ENCODE data around the gene SPATA32. TPM values are rescaled to one million over a fixed set of nuclear protein-coding genes. Genes with fewer than 3 reads are reported as not detected.
A peak's percentile ranks its signal among the peaks of the same experiment; 100 is the strongest.

SPATA32 gene
- total RNA-seq, 4 donors from 2014 or later = not detected

DNA sequence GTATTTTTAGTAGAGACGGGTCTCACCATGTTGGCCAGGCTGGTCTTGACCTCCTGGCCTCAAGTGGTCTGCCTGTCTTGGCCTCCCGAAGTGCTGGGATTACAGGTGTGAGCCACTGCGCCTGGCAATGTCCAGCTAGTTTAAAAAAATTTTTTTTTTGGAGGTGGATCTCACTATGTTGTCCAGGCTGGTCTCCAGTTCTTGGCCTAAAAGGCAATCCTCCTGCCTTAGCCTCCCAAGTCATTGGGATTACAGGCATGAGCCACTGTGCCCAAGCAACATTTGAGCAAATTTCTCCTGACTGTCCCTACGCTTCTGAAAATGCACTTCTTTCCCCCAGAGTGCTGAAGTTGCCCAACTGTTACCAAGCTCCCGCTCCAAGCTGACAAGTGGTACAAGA lies 46.9 kb upstream of the SPATA32 start:
- Histone ChIP-seq H3K4me1 (peaks cover 72 to 100% (median 86%) of the 10 kb centered on the region in 3 donors), H3K27me3 (no peaks in the 10 kb centered on the region), H3K9me3 (no peaks in the 10 kb centered on the region), H3K27ac (peak overlapping the region; percentile 47 to 99 (median 86)), H3K4me3 (no peak overlapping the region), H3K36me3 (peaks cover 0 to 16% (median 0%) of the 10 kb centered on the region in 3 donors)
- intact Hi-C loops (cut with DNase I) = no loop called here
- WGBS, 2 donors = 92 to 93% methylated on average over 4 to 5 of the region's 5 CpGs
- no peak for DNase-seq
- TF ChIP-seq POLR2A (IDR thresholded peaks at IDR 0.05) = no peak
- TF ChIP-seq, protein P1, sequence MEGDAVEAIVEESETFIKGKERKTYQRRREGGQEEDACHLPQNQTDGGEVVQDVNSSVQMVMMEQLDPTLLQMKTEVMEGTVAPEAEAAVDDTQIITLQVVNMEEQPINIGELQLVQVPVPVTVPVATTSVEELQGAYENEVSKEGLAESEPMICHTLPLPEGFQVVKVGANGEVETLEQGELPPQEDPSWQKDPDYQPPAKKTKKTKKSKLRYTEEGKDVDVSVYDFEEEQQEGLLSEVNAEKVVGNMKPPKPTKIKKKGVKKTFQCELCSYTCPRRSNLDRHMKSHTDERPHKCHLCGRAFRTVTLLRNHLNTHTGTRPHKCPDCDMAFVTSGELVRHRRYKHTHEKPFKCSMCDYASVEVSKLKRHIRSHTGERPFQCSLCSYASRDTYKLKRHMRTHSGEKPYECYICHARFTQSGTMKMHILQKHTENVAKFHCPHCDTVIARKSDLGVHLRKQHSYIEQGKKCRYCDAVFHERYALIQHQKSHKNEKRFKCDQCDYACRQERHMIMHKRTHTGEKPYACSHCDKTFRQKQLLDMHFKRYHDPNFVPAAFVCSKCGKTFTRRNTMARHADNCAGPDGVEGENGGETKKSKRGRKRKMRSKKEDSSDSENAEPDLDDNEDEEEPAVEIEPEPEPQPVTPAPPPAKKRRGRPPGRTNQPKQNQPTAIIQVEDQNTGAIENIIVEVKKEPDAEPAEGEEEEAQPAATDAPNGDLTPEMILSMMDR (IDR thresholded peaks at IDR 0.05) = no peak

DNA sequence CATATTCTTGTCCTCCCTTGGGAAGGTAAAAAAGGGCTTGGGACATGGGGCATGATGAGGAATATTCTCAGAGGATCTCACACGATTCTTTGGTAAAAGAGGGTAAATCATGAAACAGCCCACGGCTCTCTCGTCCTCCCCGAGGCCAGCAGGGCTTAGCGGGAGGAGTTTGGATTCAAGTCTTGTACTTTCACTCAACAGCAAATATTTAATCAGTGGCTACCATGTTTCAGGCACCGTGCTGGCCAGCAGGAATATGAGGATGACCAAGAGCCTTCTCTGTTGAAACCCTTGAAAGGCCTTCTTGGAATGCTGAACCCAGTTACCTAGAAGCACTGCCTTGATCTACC lies 46.1 kb upstream of the SPATA32 start:
- 32 to 41% methylated on average over 6 of the region's 6 CpGs for WGBS, 2 donors
- intact Hi-C loops (cut with DNase I) = no loop called here

DNA sequence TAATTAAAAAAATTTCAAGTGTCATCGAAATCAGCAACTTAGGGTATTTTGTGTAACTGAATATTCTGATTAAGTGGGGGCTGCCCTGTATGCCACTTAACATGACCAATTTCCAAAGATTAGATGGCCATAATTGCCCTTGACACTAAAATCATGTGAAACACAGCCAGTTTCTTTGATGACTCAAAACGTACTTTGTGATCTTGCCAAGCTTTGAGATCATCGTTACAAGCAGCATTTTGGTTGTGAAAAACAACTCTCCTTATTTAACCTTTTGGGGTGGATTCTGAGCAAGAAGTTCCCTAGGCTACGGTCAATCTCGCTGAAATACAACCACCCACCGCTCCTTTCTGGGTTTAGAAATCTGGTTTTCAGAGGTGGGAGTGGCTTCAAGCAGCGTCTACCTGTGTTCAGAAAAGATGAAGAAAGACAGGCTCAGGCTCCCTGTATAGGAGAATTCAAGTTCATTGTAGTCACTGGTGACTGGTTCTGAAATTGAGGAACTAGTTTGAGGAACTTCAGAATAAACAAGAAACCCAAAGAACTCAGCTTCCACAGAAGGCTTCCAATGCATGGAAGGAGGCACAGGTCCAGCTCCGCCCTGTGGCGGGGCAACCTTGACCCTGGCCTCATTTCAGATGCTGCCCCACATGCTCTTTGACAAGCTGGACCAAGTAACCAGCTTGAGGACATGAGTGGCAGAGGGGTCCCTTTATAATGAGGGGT lies 45.6 kb upstream of the SPATA32 start:
- intact Hi-C loops (cut with DNase I) = no loop called here
- WGBS, 2 donors = 10 to 11% methylated on average over 8 to 9 of the region's 9 CpGs
- peak overlapping the region in 3 of 4 donors; percentile 4 to 31 (median 7) for H3K4me3 ChIP-seq
- peaks cover 69 to 100% (median 82%) of the 10 kb centered on the region in 3 donors for H3K4me1 ChIP-seq
- peaks cover 0 to 16% (median 0%) of the 10 kb centered on the region in 3 donors for H3K36me3 ChIP-seq
- no peaks in the 10 kb centered on the region for H3K27me3 ChIP-seq
- H3K9me3 ChIP-seq = no peaks in the 10 kb centered on the region
- TF ChIP-seq, protein P1 (IDR thresholded peaks at IDR 0.05) = no peak
- TF ChIP-seq POLR2A (IDR thresholded peaks at IDR 0.05) = no peak
- no peak for DNase-seq
- H3K27ac ChIP-seq = peak overlapping the region; percentile 81 to 99 (median 92)

More for the DNA sequence above, 46.1 kb upstream of the SPATA32 start:
- H3K36me3 ChIP-seq = peaks cover 0 to 16% (median 0%) of the 10 kb centered on the region in 3 donors
- peak overlapping the region in 2 of 4 donors; percentile 7 to 31 for H3K4me3 ChIP-seq
- TF ChIP-seq, protein P1 (IDR thresholded peaks at IDR 0.05) = no peak
- H3K9me3 ChIP-seq = no peaks in the 10 kb centered on the region
- DNase-seq = no peak
- no peaks in the 10 kb centered on the region for H3K27me3 ChIP-seq
- peak overlapping the region; percentile 81 to 99 (median 92) for H3K27ac ChIP-seq
- H3K4me1 ChIP-seq = peaks cover 70 to 100% (median 84%) of the 10 kb centered on the region in 3 donors

DNA sequence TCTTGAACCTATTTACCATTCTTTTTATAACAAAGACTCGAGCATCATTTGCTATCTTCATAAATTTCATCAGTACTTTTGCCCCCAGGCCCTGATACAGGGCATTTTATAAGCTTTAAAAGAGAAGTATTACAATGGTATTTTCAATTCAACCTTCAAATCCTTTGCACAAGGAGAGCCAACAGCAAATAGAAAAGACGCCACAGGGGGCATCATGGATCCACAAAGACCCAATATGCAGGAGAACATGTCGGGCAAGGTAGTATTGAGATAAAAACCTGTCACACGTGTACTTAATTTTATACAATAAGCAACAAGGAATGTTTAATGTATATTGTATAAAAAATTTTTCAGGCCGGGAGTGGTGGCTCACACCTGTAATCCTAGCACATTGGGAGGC lies 44.7 kb upstream of the SPATA32 start:
- no peak for DNase-seq
- no peak overlapping the region for H3K4me3 ChIP-seq
- H3K27ac ChIP-seq = peak overlapping the region; percentile 81 to 99 (median 92)
- WGBS, 2 donors = 53 to 56% methylated on average over 5 of the region's 5 CpGs
- H3K4me1 ChIP-seq = peaks cover 61 to 100% (median 81%) of the 10 kb centered on the region in 3 donors
- intact Hi-C loops (cut with DNase I) = no loop called here
- no peak for TF ChIP-seq POLR2A (IDR thresholded peaks at IDR 0.05)
- TF ChIP-seq, protein P1 (IDR thresholded peaks at IDR 0.05) = no peak
- H3K27me3 ChIP-seq = no peaks in the 10 kb centered on the region
- H3K36me3 ChIP-seq = peaks cover 0 to 16% (median 0%) of the 10 kb centered on the region in 3 donors
- no peaks in the 10 kb centered on the region for H3K9me3 ChIP-seq

DNA sequence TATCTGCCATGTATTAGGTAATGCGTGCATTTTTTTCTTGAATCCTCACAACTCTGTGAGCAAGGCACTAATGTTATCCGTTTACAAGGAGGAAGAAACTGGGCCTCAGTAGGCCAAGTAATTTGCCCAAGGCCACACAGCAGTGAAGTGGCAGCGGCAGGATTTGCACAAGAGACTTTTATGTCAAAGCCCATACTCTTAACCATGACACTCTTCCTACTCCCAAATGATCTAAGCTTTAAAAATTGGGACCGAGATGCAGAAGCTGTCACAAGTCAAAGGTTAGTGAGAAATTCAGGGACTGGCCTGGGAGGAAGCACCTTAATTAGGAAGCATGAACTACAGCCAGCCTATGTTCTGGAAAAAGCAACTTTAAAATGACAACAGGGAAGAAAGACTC lies 44.2 kb upstream of the SPATA32 start:
- H3K27me3 ChIP-seq = no peaks in the 10 kb centered on the region
- no peaks in the 10 kb centered on the region for H3K9me3 ChIP-seq
- peaks cover 0 to 16% (median 0%) of the 10 kb centered on the region in 3 donors for H3K36me3 ChIP-seq
- 36 to 56% methylated on average over 4 of the region's 4 CpGs for WGBS, 2 donors
- TF ChIP-seq, protein P1 (IDR thresholded peaks at IDR 0.05) = no peak
- no peak for TF ChIP-seq POLR2A (IDR thresholded peaks at IDR 0.05)
- H3K4me1 ChIP-seq = peaks cover 56 to 100% (median 76%) of the 10 kb centered on the region in 3 donors
- peak overlapping the region; percentile 81 to 99 (median 92) for H3K27ac ChIP-seq
- DNase-seq = no peak
- H3K4me3 ChIP-seq = no peak overlapping the region
- intact Hi-C loops (cut with DNase I) = no loop called here
